K562 (cell line): ENCODE results near the gene PACSIN3. TPM values are rescaled to one million over a fixed set of nuclear protein-coding genes. Genes with fewer than 3 reads are reported as not detected.

ENCODE experiments used
- ATAC-seq: fragments of 200-7000 bp; cut with Tn5 transposase; 3 replicates; pipeline ENCODE4 v1.9.1; 2020; ENCODE audit warnings: moderate library complexity
- BruUV-seq: library from RNA; stranded (reverse); fragments of 400-500 nt; replicated peaks from 2 replicates; lab custom pipeline; 2021; lab: Mats Ljungman, UMichigan
- CTCF ChIA-PET: fragments of 300-600 bp; formaldehyde crosslinking; extraction: SDS; loops from one replicate; lab custom pipeline; 2021; ENCODE audit warnings: low intra/inter-chr PET ratio; lab: Yijun Ruan, JAX
- POLR2A ChIA-PET: fragments of 300-600, 350-650 bp; sonication (Branson Sonifier 250); formaldehyde crosslinking; extraction: SDS; loops from one replicate; lab custom pipeline; 2021; ENCODE audit warnings: antibody characterized with exemption, inconsistent platforms; lab: Yijun Ruan, JAX
- DNase-seq, 4 experiments: peaks; one replicate each; pipeline versions ENCODE4 v3.0.0 to v3.0.0-alpha.2; 2011 to 2018; ENCODE audit warnings: low spot score in 3 of 4, mixed read lengths in 3 of 4; ENCODE audit errors: extremely low read depth in 1 of 4
- FAIRE-seq: peaks from 2 replicates; lab custom pipeline; 2011; peaks lifted over from hg19 to GRCh38; lab: Jason Lieb, UNC
- H2AFZ ChIP-seq: 2 replicates; pipeline ENCODE4 v1.6.0; 2011; ENCODE audit warnings: low read depth, low read length, control low read depth, inconsistent platforms
- H3K27ac ChIP-seq: fragments of 200-600 bp; 3 replicates; pipeline ENCODE4 v1.8.0; 2011; ENCODE audit warnings: low read depth, mild to moderate bottlenecking, control low read depth, inconsistent platforms, low read length, moderate library complexity, mixed read lengths; ENCODE audit errors: extremely low read depth
- H3K27me3 ChIP-seq, 2 experiments: fragments of 300-600 bp in 1 of 2; 2 replicates in 1 of 2; 3 replicates in 1 of 2; pipeline versions ENCODE4 v1.6.0 to v1.8.0; 2011; ENCODE audit warnings: inconsistent platforms in 2 of 2, low read length in 2 of 2, mild to moderate bottlenecking in 1 of 2, mixed read lengths in 1 of 2, moderate library complexity in 1 of 2; ENCODE audit not compliant: control insufficient read depth in 2 of 2, insufficient read depth in 2 of 2
- H3K36me3 ChIP-seq: fragments of 300-600 bp; 3 replicates; pipeline ENCODE4 v1.8.0; 2011; ENCODE audit warnings: mild to moderate bottlenecking, low read length, inconsistent platforms; ENCODE audit not compliant: control insufficient read depth, insufficient read depth
- H3K4me1 ChIP-seq, 2 experiments: fragments of 200-600 bp in 1 of 2; replicated peaks in 1 of 2; 2 replicates in 1 of 2; 3 replicates in 1 of 2; pipeline versions ENCODE4 v1.5.1 to v1.8.0; 2011; ENCODE audit warnings: inconsistent platforms in 2 of 2, low read length in 2 of 2, mild to moderate bottlenecking in 1 of 2, mixed read lengths in 1 of 2, moderate library complexity in 1 of 2; ENCODE audit not compliant: control insufficient read depth in 2 of 2, insufficient read depth in 2 of 2
- H3K4me2 ChIP-seq: 2 replicates; pipeline ENCODE4 v1.6.1; 2011; ENCODE audit warnings: low read length, control low read depth, inconsistent platforms, mixed read lengths; ENCODE audit not compliant: insufficient read depth
- H3K4me3 ChIP-seq: fragments of 200-600 bp; sonication (generic), shearing (Covaris generic); 2 replicates; pipeline ENCODE4 v1.5.1; 2016; ENCODE audit warnings: control low read depth, inconsistent platforms
- H3K79me2 ChIP-seq: fragments of 200-600 bp; 3 replicates; pipeline ENCODE4 v1.8.0; 2011; ENCODE audit warnings: low read length, inconsistent platforms; ENCODE audit not compliant: control insufficient read depth, insufficient read depth
- H3K9ac ChIP-seq, 2 experiments: 2 replicates each; pipeline versions ENCODE4 v1.6.0 to v1.6.1; 2011; ENCODE audit warnings: low read depth in 2 of 2, low read length in 2 of 2, control low read depth in 1 of 2, inconsistent platforms in 1 of 2, mild to moderate bottlenecking in 1 of 2, mixed read lengths in 1 of 2; ENCODE audit not compliant: insufficient read depth in 1 of 2
- H3K9me1 ChIP-seq: one replicate; pipeline ENCODE4 v1.6.0; 2011; ENCODE audit warnings: inconsistent platforms, mild to moderate bottlenecking, low read length, moderate library complexity; ENCODE audit not compliant: control insufficient read depth, insufficient read depth
- H3K9me3 ChIP-seq: replicated peaks from 2 replicates; pipeline ENCODE4 v1.5.1; 2011; ENCODE audit warnings: low read depth, low read length, inconsistent platforms; ENCODE audit not compliant: control insufficient read depth, insufficient read depth
- H4K20me1 ChIP-seq: replicated peaks from 2 replicates; pipeline ENCODE4 v1.6.1; 2011; ENCODE audit warnings: low read length, inconsistent platforms, mixed read lengths; ENCODE audit not compliant: control insufficient read depth, insufficient read depth
- ERF ChIP-seq: fragments of 450-650 bp; formaldehyde crosslinking; IDR thresholded peaks from 2 replicates; pipeline ENCODE4 v1.4.0; 2020; ENCODE audit warnings: mild to moderate bottlenecking, mixed read lengths
- PHF20 ChIP-seq: fragments of 450-650 bp; IDR thresholded peaks from 2 replicates; pipeline ENCODE4 v1.6.1; 2018; ENCODE audit not compliant: partially characterized antibody
- ZNF785 ChIP-seq: fragments of 250-450 bp; sonication (Bioruptor Pico); IDR thresholded peaks from 2 replicates; pipeline ENCODE4 v1.4.0; 2020; ENCODE audit warnings: mild to moderate bottlenecking
- WGBS: fragments of 100-300 bp; shearing (Covaris generic); methylation state at CpG from one replicate; pipeline ENCODE4 v1.1.6; 2016; ENCODE audit warnings: low coverage, mixed read lengths; ENCODE audit not compliant: insufficient coverage; ENCODE audit errors: missing lambda C conversion rate; 5-methylcytosine and 5-hydroxymethylcytosine counted together
- in situ Hi-C: fragments of 300-500 bp; cut with MboI; formaldehyde crosslinking; loops from 4 replicates; pipeline ENCODE4 v1.15.0; 2018; ENCODE audit warnings: inconsistent platforms, mixed read lengths
- intact Hi-C: fragments of 100-400 bp; cut with micrococcal nuclease; formaldehyde crosslinking; loops from 2 replicates; pipeline ENCODE4 v1.14.2; 2022
- polyA plus RNA-seq, 8 experiments: library from polyadenylated mRNA; depleted of rRNA in 4 of 8; stranded (reverse) in 5 of 8; unstranded in 3 of 8; fragments of >200 nt; fragmentation: Nextera tagmentation in 2 of 8; fragmentation: Illumina TruSeq in 1 of 8; extraction: Ambion mirVana in 2 of 8; extraction: Trizol in 1 of 8; gene quantifications; 2 replicates each; pipeline versions ENCODE4 v1.2.1 to v1.2.3, GENCODE V29; 2011 to 2014; ENCODE audit warnings: inconsistent platforms in 1 of 8, missing spikeins in 1 of 8
- total RNA-seq, 7 experiments: library from RNA; depleted of rRNA in 6 of 7; stranded (reverse); fragments of >200 nt in 6 of 7; fragmentation: Illumina TruSeq in 2 of 7; extraction: Trizol in 2 of 7; gene quantifications; 2 replicates each; pipeline versions ENCODE4 v1.2.1 to v1.2.3, GENCODE V29; 2011 to 2021; ENCODE audit warnings: low replicate concordance in 1 of 7
- TF ChIP-seq, protein P1 (sequence below): IDR thresholded peaks from 3 replicates; pipeline ENCODE4 v1.6.1; 2011; ENCODE audit warnings: borderline replicate concordance, mild to moderate bottlenecking; ENCODE audit not compliant: insufficient read length, insufficient read depth
- TF ChIP-seq, protein P2 (sequence below), 2 experiments: fragments of 450-650 bp; formaldehyde crosslinking in 1 of 2; IDR thresholded peaks; 2 replicates each; pipeline versions ENCODE4 v1.4.0 to v1.6.1; 2014 to 2020; ENCODE audit warnings: mild to moderate bottlenecking in 2 of 2, borderline replicate concordance in 1 of 2, low read depth in 1 of 2

Gene PACSIN3
- total and polyA plus RNA-seq, 9 of the 15 experiments (the other 6 are each of a cell fraction or from before 2014, with no cell fraction given) = 0.13 to 18.1 (median 7.1) TPM

GRCh38 chr11:47149782-47150181 lies 36.5 kb downstream of the PACSIN3 start:
- Histone ChIP-seq H3K4me3 (no peak overlapping the region), H3K4me1 (no peaks in the 10 kb centered on the region; a peak in 1 of 5 replicates), H3K79me2 (no peaks in the 10 kb centered on the region), H4K20me1 (peaks cover 9% of the 10 kb centered on the region; the same call in 1 of the 2 replicates), H3K27me3 (no peaks in the 10 kb centered on the region), H3K4me2 (no peak overlapping the region), H3K36me3 (no peaks in the 10 kb centered on the region), H2AFZ (no peak overlapping the region), H3K9me3 (no peaks in the 10 kb centered on the region), H3K27ac (no peak overlapping the region), H3K9me1 (no peaks in the 10 kb centered on the region), H3K9ac (no peak overlapping the region)
- ChIA-PET POLR2A (interaction anchor here (0.8 kb wide), 1 partner anchor 507 kb away, joined by 3 read pairs; no protein-coding TSS in a partner anchor), CTCF (interaction anchor here (0.9 kb wide), 1 partner anchor 8 kb away, joined by 3 read pairs; no protein-coding TSS in a partner anchor)
- in situ Hi-C loops (no loop called here), intact Hi-C loops (loop anchor here (5.0 kb wide), 1 partner anchor 47 kb away; no protein-coding TSS in a partner anchor)
- DNase-seq (no peak), ATAC-seq (no peak), FAIRE-seq (no peak)
- no peak for TF ChIP-seq ZNF785
- no peak for TF ChIP-seq ERF (CRISPR knock-in tag)
- TF ChIP-seq, protein P1, sequence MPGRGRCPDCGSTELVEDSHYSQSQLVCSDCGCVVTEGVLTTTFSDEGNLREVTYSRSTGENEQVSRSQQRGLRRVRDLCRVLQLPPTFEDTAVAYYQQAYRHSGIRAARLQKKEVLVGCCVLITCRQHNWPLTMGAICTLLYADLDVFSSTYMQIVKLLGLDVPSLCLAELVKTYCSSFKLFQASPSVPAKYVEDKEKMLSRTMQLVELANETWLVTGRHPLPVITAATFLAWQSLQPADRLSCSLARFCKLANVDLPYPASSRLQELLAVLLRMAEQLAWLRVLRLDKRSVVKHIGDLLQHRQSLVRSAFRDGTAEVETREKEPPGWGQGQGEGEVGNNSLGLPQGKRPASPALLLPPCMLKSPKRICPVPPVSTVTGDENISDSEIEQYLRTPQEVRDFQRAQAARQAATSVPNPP = no peak
- TF ChIP-seq, protein P2, sequence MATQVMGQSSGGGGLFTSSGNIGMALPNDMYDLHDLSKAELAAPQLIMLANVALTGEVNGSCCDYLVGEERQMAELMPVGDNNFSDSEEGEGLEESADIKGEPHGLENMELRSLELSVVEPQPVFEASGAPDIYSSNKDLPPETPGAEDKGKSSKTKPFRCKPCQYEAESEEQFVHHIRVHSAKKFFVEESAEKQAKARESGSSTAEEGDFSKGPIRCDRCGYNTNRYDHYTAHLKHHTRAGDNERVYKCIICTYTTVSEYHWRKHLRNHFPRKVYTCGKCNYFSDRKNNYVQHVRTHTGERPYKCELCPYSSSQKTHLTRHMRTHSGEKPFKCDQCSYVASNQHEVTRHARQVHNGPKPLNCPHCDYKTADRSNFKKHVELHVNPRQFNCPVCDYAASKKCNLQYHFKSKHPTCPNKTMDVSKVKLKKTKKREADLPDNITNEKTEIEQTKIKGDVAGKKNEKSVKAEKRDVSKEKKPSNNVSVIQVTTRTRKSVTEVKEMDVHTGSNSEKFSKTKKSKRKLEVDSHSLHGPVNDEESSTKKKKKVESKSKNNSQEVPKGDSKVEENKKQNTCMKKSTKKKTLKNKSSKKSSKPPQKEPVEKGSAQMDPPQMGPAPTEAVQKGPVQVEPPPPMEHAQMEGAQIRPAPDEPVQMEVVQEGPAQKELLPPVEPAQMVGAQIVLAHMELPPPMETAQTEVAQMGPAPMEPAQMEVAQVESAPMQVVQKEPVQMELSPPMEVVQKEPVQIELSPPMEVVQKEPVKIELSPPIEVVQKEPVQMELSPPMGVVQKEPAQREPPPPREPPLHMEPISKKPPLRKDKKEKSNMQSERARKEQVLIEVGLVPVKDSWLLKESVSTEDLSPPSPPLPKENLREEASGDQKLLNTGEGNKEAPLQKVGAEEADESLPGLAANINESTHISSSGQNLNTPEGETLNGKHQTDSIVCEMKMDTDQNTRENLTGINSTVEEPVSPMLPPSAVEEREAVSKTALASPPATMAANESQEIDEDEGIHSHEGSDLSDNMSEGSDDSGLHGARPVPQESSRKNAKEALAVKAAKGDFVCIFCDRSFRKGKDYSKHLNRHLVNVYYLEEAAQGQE (IDR thresholded peaks at IDR 0.05; ENCODE audit: borderline replicate concordance) = no peak
- TF ChIP-seq, protein P2 (CRISPR knock-in tag; IDR thresholded peaks at IDR 0.05; ENCODE audit: low read depth) = no peak
- TF ChIP-seq PHF20 = no peak
- BruUV-seq = no TSS peak
- WGBS = 0% methylated on average over 2 of the region's 2 CpGs
